AG08395 (cell line): ENCODE data around the gene LRRFIP1.
"Not testable (repeated sequence)": the region's sequence is repeated elsewhere in the genome, so short reads cannot be mapped to it uniquely, and the experiment has no call there.

Experiments used
- DNase-seq: peaks from one replicate; pipeline ENCODE4 v3.0.0; 2012; ENCODE audit warnings: mixed read lengths, low spot score

The LRRFIP1 gene

GRCh38 chr2:237779521-237779920, 152.1 kb downstream of the LRRFIP1 start:
- no peak for DNase-seq

- no peak for DNase-seq
Measured at GRCh38 chr2:237782181-237782580, 154.8 kb downstream of the LRRFIP1 start.

- DNase-seq: not testable (repeated sequence)
Measured at GRCh38 chr2:237783678-237784077, 156.3 kb downstream of the LRRFIP1 start.

- DNase-seq: no peak
Measured at GRCh38 chr2:237786936-237787335, 159.5 kb downstream of the LRRFIP1 start.

- no peak for DNase-seq
Measured at GRCh38 chr2:237790353-237790752, 163.0 kb downstream of the LRRFIP1 start.

GRCh38 chr2:237791977-237792727, 164.8 kb downstream of the LRRFIP1 start:
- DNase-seq: peak; percentile 18

- DNase-seq: no peak
Measured at GRCh38 chr2:237797253-237797652, 169.9 kb downstream of the LRRFIP1 start.

GRCh38 chr2:237798236-237799059, 171.1 kb downstream of the LRRFIP1 start, which contains the start of gene RBM44:
Gene RBM44, plus strand, starts transcription at chr2:237798779. Its CDS starts 14,831 bp downstream, at chr2:237813610.
- no peak for DNase-seq

- no peak for DNase-seq
Measured at GRCh38 chr2:237799060-237799428, 171.7 kb downstream of the LRRFIP1 start.

GRCh38 chr2:237801466-237801865, 174.1 kb downstream of the LRRFIP1 start:
- DNase-seq: no peak

GRCh38 chr2:237806334-237806733, 178.9 kb downstream of the LRRFIP1 start:
- peak; percentile 21 for DNase-seq

- DNase-seq: no peak
Measured at GRCh38 chr2:237815637-237816036, 188.2 kb downstream of the LRRFIP1 start.

- no peak for DNase-seq
Measured at GRCh38 chr2:237816531-237816930, 189.1 kb downstream of the LRRFIP1 start.

GRCh38 chr2:237818066-237818473, 190.7 kb downstream of the LRRFIP1 start:
- DNase-seq: peak; percentile 44

- DNase-seq: no peak
Measured at GRCh38 chr2:237819231-237819630, 191.8 kb downstream of the LRRFIP1 start.

- DNase-seq: no peak
Measured at GRCh38 chr2:237820421-237820820, 193.0 kb downstream of the LRRFIP1 start.

GRCh38 chr2:237823544-237823943, 196.2 kb downstream of the LRRFIP1 start:
- no peak for DNase-seq

GRCh38 chr2:237824085-237824484, 196.7 kb downstream of the LRRFIP1 start:
- DNase-seq: no peak

GRCh38 chr2:237827421-237827987, 200.1 kb downstream of the LRRFIP1 start:
- DNase-seq: no peak
